ENCODE results near the gene RTN4R.

The RTN4R gene

GRCh38 chr22:20205464-20205963 lies 62.6 kb downstream of the RTN4R start:
- Histone ChIP-seq H3K9me3 (ENCODE audit: control insufficient read depth, insufficient read depth, low read length) (no peaks in the 10 kb centered on the region), H3K27ac (ENCODE audit: low read depth, low read length) (no peak overlapping the region), H3K4me2 (ENCODE audit: low read length) (peak overlapping the region; percentile 86), H3K27me3 (ENCODE audit: control insufficient read depth, low read length) (no peaks in the 10 kb centered on the region), H3F3A (ENCODE audit: control insufficient read depth, insufficient read depth) (no peaks in the 10 kb centered on the region), H3K4me3 (ENCODE audit: low read length) (peak overlapping the region; percentile 88), H3K9me2 (replicated peaks; ENCODE audit: control insufficient read depth, low read length) (no peaks in the 10 kb centered on the region), H3K4me1 (ENCODE audit: control insufficient read depth, low read length) (peaks cover 14% of the 10 kb centered on the region), H3K79me2 (ENCODE audit: control insufficient read depth, low read length) (peaks cover 9% of the 10 kb centered on the region), H4K20me1 (ENCODE audit: control insufficient read depth, insufficient read depth, low read depth, low read length) (no peaks in the 10 kb centered on the region), H3K36me3 (ENCODE audit: control insufficient read depth, low read length) (no peaks in the 10 kb centered on the region)
- no peak for TF ChIP-seq CTCF (IDR thresholded peaks at IDR 0.05; ENCODE audit: low read depth, low read length, poor library complexity, severe bottlenecking)
- no peak for TF ChIP-seq EZH2phosphoT487 (IDR thresholded peaks at IDR 0.05; ENCODE audit: borderline replicate concordance, low read length)

GRCh38 chr22:20204806-20205205 lies 63.3 kb downstream of the RTN4R start:
- no peaks in the 10 kb centered on the region for H3K9me3 ChIP-seq (ENCODE audit: control insufficient read depth, insufficient read depth, low read length)
- no peaks in the 10 kb centered on the region for H3F3A ChIP-seq (ENCODE audit: control insufficient read depth, insufficient read depth)
- no peaks in the 10 kb centered on the region for H3K9me2 ChIP-seq (replicated peaks; ENCODE audit: control insufficient read depth, low read length)
- H3K4me3 ChIP-seq (ENCODE audit: low read length) = no peak overlapping the region
- H3K36me3 ChIP-seq (ENCODE audit: control insufficient read depth, low read length) = no peaks in the 10 kb centered on the region
- H3K79me2 ChIP-seq (ENCODE audit: control insufficient read depth, low read length) = peaks cover 9% of the 10 kb centered on the region
- H3K4me2 ChIP-seq (ENCODE audit: low read length) = no peak overlapping the region
- H3K4me1 ChIP-seq (ENCODE audit: control insufficient read depth, low read length) = peaks cover 14% of the 10 kb centered on the region
- no peak for TF ChIP-seq CTCF (IDR thresholded peaks at IDR 0.05; ENCODE audit: low read depth, low read length, poor library complexity, severe bottlenecking)
- TF ChIP-seq EZH2phosphoT487 (IDR thresholded peaks at IDR 0.05; ENCODE audit: borderline replicate concordance, low read length) = no peak
- no peaks in the 10 kb centered on the region for H4K20me1 ChIP-seq (ENCODE audit: control insufficient read depth, insufficient read depth, low read depth, low read length)
- H3K27me3 ChIP-seq (ENCODE audit: control insufficient read depth, low read length) = no peaks in the 10 kb centered on the region
- no peak overlapping the region for H3K27ac ChIP-seq (ENCODE audit: low read depth, low read length)

GRCh38 chr22:20204311-20204710 lies 63.8 kb downstream of the RTN4R start:
- no peak overlapping the region for H3K27ac ChIP-seq (ENCODE audit: low read depth, low read length)
- no peaks in the 10 kb centered on the region for H3K27me3 ChIP-seq (ENCODE audit: control insufficient read depth, low read length)
- TF ChIP-seq EZH2phosphoT487 (IDR thresholded peaks at IDR 0.05; ENCODE audit: borderline replicate concordance, low read length) (no peak), CTCF (IDR thresholded peaks at IDR 0.05; ENCODE audit: low read depth, low read length, poor library complexity, severe bottlenecking) (no peak)
- no peak overlapping the region for H3K4me3 ChIP-seq (ENCODE audit: low read length)
- H3F3A ChIP-seq (ENCODE audit: control insufficient read depth, insufficient read depth) = no peaks in the 10 kb centered on the region
- H4K20me1 ChIP-seq (ENCODE audit: control insufficient read depth, insufficient read depth, low read depth, low read length) = no peaks in the 10 kb centered on the region
- peaks cover 14% of the 10 kb centered on the region for H3K4me1 ChIP-seq (ENCODE audit: control insufficient read depth, low read length)
- no peaks in the 10 kb centered on the region for H3K9me2 ChIP-seq (replicated peaks; ENCODE audit: control insufficient read depth, low read length)
- peaks cover 9% of the 10 kb centered on the region for H3K79me2 ChIP-seq (ENCODE audit: control insufficient read depth, low read length)
- H3K9me3 ChIP-seq (ENCODE audit: control insufficient read depth, insufficient read depth, low read length) = no peaks in the 10 kb centered on the region
- no peak overlapping the region for H3K4me2 ChIP-seq (ENCODE audit: low read length)
- H3K36me3 ChIP-seq (ENCODE audit: control insufficient read depth, low read length) = no peaks in the 10 kb centered on the region

All from DOHH2 (cell line).